ENCODE data around the gene ZNF362.

GRCh38 chr1:33266766-33267165, 10.5 kb downstream of the ZNF362 start:
- TF ChIP-seq ZFX (IDR thresholded peaks at IDR 0.05) (no peak), CTCF (conservative IDR thresholded peaks at IDR 0.05) (no peak)
